NT2/D1 (cell line): ENCODE results near the gene ANKDD1B.

Source experiments
- SUZ12 ChIP-seq: IDR thresholded peaks from 2 replicates; pipeline ENCODE4 v1.6.1; 2011; ENCODE audit not compliant: insufficient read length, insufficient read depth; ENCODE audit errors: extremely low read depth
- YY1 ChIP-seq: IDR thresholded peaks from 2 replicates; pipeline ENCODE4 v1.6.1; 2011; ENCODE audit not compliant: insufficient read length, insufficient read depth
- ZNF274 ChIP-seq: IDR thresholded peaks from 2 replicates; pipeline ENCODE4 v1.6.1; 2011; ENCODE audit warnings: mild to moderate bottlenecking, low read depth, low read length

DNA sequence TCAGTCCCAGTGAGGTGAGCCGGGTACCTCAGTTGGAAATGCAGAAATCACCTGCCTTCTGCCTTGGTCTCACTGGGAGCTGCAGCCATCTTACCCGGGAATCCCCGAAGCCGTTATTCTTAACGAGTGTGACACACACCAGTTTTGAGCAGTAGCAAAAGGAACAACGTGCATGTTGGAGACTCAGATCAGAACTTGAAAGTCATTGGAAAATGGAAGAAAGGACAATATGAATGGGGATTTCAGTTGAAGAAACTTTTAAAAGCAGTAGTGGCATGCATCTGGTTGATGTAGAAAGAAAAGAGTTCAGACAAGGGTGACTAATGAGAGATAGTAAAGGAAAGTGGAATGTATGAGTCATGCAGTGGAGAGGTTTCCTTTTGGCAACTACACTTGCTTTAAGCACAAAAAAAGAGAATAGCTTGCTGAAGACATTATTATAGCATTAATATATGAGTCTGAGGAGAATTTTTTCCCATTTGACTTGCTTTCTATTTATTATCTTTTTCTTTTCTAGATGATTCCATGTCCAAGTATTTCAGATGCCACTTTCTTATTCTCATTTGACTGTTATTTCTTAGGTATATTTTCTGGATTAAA, 44.4 kb upstream of the ANKDD1B start:
- no peak for TF ChIP-seq SUZ12
- TF ChIP-seq YY1 = no peak
- no peak for TF ChIP-seq ZNF274
